Raji (cell line): ENCODE data around the gene CARS2.

ENCODE experiments used
- POLR2A ChIP-seq: IDR thresholded peaks from 2 replicates; pipeline ENCODE4 v1.6.1; 2011; ENCODE audit warnings: low read depth, low read length, control low read depth; ENCODE audit not compliant: insufficient read depth

Gene CARS2

GRCh38 chr13:110605132-110605531 lies 100.8 kb downstream of the CARS2 start:
- TF ChIP-seq POLR2A, result no peak

GRCh38 chr13:110600980-110601379 lies 104.9 kb downstream of the CARS2 start:
- TF ChIP-seq POLR2A, result no peak

GRCh38 chr13:110600261-110600819 lies 105.6 kb downstream of the CARS2 start:
- TF ChIP-seq POLR2A, result no peak

GRCh38 chr13:110597041-110597689 lies 108.8 kb downstream of the CARS2 start:
- TF ChIP-seq POLR2A, result no peak

GRCh38 chr13:110593430-110594130 lies 112.3 kb downstream of the CARS2 start:
- no peak for TF ChIP-seq POLR2A

GRCh38 chr13:110592665-110593064 lies 113.3 kb downstream of the CARS2 start:
- no peak for TF ChIP-seq POLR2A
